GM19324 (cell line): ENCODE data around the gene MRPL50.

Source experiments
- ATAC-seq: cut with Tn5 transposase; IDR thresholded peaks from one replicate; pipeline ENCODE4 v1.9.1; 2021; ENCODE audit warnings: mild to moderate bottlenecking, moderate library complexity; ENCODE audit not compliant: unreplicated experiment, low FRiP score

Gene MRPL50

GRCh38 chr9:101381118-101381517 lies 17.3 kb downstream of the MRPL50 start:
- no peak for ATAC-seq

DNA sequence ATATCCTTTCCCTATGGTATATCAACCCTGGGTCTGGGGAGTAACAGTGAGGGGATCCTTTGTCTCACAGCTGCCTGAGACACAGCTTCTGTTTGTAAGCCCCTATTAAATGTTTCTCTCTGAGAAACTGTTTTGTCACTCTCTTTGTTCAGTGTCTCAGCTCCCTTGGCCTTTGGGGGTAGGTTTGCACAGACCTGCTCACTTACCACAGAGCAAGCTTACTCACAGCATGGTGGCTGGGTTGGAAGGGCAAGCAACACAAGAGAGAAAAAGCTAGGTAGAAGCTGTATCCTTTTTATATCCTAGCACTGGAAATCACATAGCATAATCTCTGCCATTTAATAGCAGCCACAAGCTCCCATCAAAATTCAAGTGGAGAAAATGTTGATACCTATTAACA lies 18.1 kb downstream of the MRPL50 start:
- no peak for ATAC-seq

- ATAC-seq, result no peak
These were observed 22.1 kb downstream of the MRPL50 start for GRCh38 chr9:101376111-101376848.

DNA sequence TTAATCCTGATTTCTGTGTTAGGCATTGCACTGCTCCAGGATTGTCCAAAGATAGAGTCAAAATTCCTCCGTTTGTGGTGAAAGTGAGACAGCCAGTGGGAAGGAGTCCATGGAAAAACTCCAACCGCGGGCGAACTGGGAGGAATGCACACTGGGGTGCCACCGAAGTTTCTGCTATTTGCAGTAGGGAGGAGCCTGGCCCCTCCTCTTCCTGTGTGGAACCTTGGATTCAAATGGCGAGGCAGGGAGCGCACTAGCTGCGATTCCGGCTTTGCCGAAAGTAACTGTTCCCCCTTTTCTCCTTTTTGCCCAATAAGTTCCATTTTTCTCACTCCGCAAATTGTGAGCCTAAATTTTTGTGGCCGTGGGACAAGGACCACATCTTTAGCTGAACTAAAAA lies 22.9 kb downstream of the MRPL50 start:
- ATAC-seq, result no peak

- ATAC-seq, result no peak
These were observed 25.9 kb downstream of the MRPL50 start for GRCh38 chr9:101372327-101373118.

DNA sequence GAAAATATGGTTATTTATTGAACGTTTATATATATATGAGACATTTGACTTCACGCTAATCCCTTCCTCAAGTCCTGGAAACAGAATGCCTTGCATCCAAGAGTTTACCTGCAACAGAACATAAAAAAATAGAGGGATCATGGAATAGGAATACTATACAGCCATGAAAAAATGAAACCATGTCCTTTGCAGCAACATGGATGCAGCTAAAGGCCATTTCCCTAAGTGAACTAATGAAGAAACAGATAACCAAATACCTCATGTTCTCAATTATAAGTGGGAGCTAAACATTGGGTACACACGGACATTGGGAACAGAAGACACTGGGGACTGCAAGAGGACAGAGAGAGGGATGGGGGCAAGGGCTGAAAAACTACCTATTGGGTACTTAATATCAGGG lies 26.6 kb downstream of the MRPL50 start:
- no peak for ATAC-seq

DNA sequence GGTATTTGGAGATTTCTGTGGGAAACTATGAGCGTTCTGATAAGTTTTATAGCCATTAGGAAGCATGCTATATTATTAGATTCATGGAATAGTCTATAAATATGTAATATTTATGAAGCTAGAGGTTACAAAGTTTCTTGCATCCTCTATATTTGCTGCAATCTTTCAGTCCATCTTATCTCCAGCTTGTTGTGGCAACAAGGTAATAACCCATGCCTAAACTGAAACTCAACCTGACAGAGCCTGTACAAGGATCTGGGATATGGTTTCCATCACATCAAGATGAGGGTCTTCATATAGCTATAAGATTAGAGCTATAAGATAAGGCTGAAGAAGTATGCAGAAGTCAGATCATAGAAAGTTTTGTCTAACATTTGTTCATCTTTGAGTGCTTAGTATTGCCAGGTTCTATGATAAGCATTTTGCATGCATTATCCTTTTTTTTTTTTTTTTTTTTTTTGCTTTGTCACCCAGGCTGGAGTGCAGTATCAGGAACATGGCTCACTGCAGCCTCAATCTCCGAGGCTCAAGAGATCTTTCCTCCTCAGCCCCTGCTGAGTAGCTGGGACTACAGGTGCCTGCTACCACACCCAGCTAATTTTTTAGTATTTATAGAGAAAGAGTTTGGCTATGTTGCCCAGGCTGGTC lies 28.4 kb downstream of the MRPL50 start:
- no peak for ATAC-seq

GRCh38 chr9:101369286-101369685 lies 29.1 kb downstream of the MRPL50 start:
- ATAC-seq, result no peak

- no peak for ATAC-seq
These were observed 31.1 kb downstream of the MRPL50 start for GRCh38 chr9:101367323-101367722.

GRCh38 chr9:101366038-101366756 lies 32.2 kb downstream of the MRPL50 start:
- ATAC-seq, result no peak

DNA sequence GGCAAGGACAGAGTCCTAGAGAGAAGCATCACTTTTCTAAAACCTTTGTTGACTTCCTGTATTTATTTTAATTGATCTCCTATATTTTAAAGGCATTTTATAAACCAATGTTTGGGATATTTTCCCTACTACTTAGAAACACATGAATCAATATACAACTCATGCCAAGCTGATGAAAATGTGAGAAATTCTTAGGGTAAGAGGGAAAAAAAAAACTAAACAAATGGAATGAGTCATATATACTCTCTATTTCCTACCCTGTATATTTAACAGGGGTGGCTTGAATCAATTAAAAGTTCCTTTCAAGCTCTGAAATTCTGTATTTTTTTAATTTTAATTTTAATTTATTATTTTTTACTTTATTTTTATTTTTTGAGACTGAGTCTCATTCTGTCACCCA lies 33.2 kb downstream of the MRPL50 start:
- no peak for ATAC-seq

DNA sequence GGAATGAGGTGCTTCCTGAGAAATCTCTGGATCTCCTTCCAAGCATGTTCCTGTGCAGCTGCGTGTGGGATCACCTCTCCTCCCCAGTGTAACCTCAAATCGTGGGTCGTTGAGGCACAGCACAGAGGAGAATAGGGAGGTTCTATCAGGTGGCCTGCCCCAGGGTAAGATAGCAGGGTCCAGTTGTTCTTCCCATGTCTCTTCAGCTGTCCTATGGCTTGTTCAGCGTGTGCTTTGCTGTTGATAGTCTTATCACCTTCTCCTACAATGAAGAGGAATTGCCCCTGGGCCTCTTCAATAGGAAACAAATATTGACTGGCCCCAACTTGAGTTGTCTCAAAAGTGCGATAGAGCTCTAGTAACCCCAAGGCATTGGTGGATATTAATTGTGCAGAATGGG lies 36.0 kb downstream of the MRPL50 start:
- no peak for ATAC-seq

GRCh38 chr9:101360647-101361046 lies 37.8 kb downstream of the MRPL50 start:
- ATAC-seq, result no peak

DNA sequence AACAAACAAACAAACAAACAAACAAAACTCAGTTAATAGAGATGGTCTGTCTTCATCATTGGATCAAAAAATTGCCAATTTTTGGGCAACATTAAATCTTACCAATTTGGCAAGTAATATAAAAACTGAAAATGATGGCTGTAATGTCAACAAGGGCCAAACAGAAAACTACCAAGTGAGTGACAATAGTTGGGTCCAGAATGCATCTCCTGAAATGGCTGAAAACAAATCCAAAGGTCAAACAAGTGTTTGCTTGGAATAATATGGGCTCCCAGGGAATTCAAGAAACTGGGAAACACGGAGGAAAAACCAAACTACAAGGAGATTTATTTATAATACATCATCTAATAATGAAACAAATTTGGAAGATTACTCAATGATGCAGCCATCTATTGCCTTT lies 38.7 kb downstream of the MRPL50 start:
- no peak for ATAC-seq

DNA sequence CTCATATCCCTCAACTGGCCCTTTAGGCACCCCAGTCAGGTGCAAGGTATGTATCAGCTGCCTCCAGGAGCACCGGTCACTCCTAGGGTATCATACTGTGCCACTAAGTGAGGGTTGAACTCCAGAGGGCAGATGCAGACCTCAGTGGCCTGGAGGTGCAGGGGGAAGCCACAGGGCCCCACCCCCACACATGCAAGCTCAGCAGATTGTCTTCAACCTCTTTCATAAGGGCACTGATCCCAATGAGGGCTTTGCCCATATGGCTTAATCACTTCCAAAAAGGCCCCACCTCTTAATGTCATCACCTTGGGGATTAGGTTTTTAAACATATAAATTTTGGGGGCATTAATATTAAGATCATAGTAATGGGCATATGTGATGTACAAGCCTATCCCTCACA lies 41.8 kb downstream of the MRPL50 start:
- no peak for ATAC-seq

- no peak for ATAC-seq
These were observed 43.4 kb downstream of the MRPL50 start for GRCh38 chr9:101354765-101355708.

- no peak for ATAC-seq
These were observed 44.2 kb downstream of the MRPL50 start for GRCh38 chr9:101354143-101354764.

GRCh38 chr9:101353683-101354082 lies 44.7 kb downstream of the MRPL50 start:
- ATAC-seq, result no peak

DNA sequence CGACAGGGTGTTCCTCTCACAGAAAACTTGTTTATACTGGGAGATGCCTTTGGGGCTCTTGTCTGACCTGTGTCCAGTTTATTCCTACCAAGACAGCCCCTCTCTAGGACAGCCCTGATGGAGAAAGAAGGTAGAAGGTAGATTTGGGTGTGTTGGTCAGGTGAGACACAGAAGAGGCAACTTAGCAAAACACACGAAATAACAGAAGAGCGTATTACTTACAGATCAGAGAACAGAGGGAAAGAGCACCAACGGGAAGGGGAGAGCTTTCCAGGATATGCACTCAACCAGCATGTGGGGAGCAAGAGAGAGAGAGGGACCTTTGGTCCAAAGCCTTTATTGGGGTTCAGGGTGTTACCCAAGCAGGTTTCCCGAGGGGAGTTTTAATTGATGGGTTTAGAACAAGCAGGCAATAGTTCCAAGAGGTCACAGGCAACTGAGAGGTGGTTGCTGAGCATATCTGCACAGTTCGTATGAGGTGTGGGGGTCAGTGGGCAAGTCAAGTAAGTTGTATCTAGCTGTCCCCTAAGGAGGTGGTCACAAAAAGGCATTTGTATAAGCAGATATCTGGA lies 45.4 kb downstream of the MRPL50 start:
- ATAC-seq, result no peak
